IMR-90 (cell line): Measurements from ENCODE around the gene B4GALNT3. TPM values are rescaled to one million over a fixed set of nuclear protein-coding genes. Genes with fewer than 3 reads are reported as not detected.

Experiments
- ATAC-seq: fragments of 200-7000 bp; cut with Tn5 transposase; 2 replicates; pipeline ENCODE4 v1.9.1; 2020; ENCODE audit warnings: low read depth, mild to moderate bottlenecking, moderate library complexity
- BruUV-seq: library from RNA; stranded (reverse); fragments of 400-500 nt; replicated peaks from 2 replicates; lab custom pipeline; 2021; lab: Mats Ljungman, UMichigan
- CTCF ChIA-PET: fragments of 300-600 bp; formaldehyde crosslinking; extraction: SDS; loops from one replicate; lab custom pipeline; 2021; ENCODE audit warnings: antibody characterized with exemption; lab: Yijun Ruan, JAX
- POLR2A ChIA-PET: fragments of 300-600 bp; sonication (Branson Sonifier 250); formaldehyde crosslinking; loops from one replicate; lab custom pipeline; 2022; ENCODE audit warnings: antibody characterized with exemption; ENCODE audit not compliant: unreplicated experiment; lab: Charles Lee
- DNase-seq: peaks from one replicate; pipeline ENCODE4 v3.0.0; 2013
- H2AFZ ChIP-seq: replicated peaks from 2 replicates; pipeline ENCODE3; 2013; ENCODE audit warnings: low read length, mild to moderate bottlenecking; ENCODE audit not compliant: poor library complexity
- H2AK5ac ChIP-seq: 2 replicates; pipeline ENCODE4 v1.6.1; 2013; ENCODE audit warnings: low read depth, low read length, inconsistent platforms
- H2AK9ac ChIP-seq: replicated peaks from 2 replicates; pipeline ENCODE3; 2013; ENCODE audit warnings: mild to moderate bottlenecking, low read depth, low read length, moderate library complexity; ENCODE audit not compliant: poor library complexity
- H2BK120ac ChIP-seq: 2 replicates; pipeline ENCODE4 v1.6.1; 2013; ENCODE audit warnings: low read depth, low read length, inconsistent platforms
- H2BK15ac ChIP-seq: 3 replicates; pipeline ENCODE4 v1.6.1; 2013; ENCODE audit warnings: low read depth, low read length, inconsistent platforms
- H2BK20ac ChIP-seq: 2 replicates; pipeline ENCODE4 v1.6.1; 2013; ENCODE audit warnings: low read depth, mild to moderate bottlenecking, inconsistent platforms, low read length, moderate library complexity
- H2BK5ac ChIP-seq: 2 replicates; pipeline ENCODE4 v1.6.1; 2013; ENCODE audit warnings: mild to moderate bottlenecking, low read depth, low read length, inconsistent platforms; ENCODE audit not compliant: poor library complexity, severe bottlenecking
- H3K14ac ChIP-seq: replicated peaks from 2 replicates; pipeline ENCODE4 v1.6.1; 2013; ENCODE audit warnings: low read depth, low read length, inconsistent platforms
- H3K18ac ChIP-seq: 2 replicates; pipeline ENCODE4 v1.6.1; 2013; ENCODE audit warnings: low read depth, low read length, control low read depth
- H3K23ac ChIP-seq: 2 replicates; pipeline ENCODE4 v1.6.1; 2013; ENCODE audit warnings: low read depth, low read length, inconsistent platforms
- H3K27ac ChIP-seq: 2 replicates; pipeline ENCODE4 v1.5.1; 2013; ENCODE audit warnings: mild to moderate bottlenecking, control low read depth, low read length; ENCODE audit not compliant: insufficient read depth
- H3K27me3 ChIP-seq: 2 replicates; pipeline ENCODE4 v1.6.1; 2013; ENCODE audit warnings: low read length; ENCODE audit not compliant: control insufficient read depth, insufficient read depth
- H3K36me3 ChIP-seq: 2 replicates; pipeline ENCODE4 v1.6.1; 2013; ENCODE audit warnings: low read length, mixed read lengths; ENCODE audit not compliant: control insufficient read depth, insufficient read depth
- H3K4ac ChIP-seq: 2 replicates; pipeline ENCODE4 v1.6.1; 2013; ENCODE audit warnings: low read depth, low read length, inconsistent platforms
- H3K4me1 ChIP-seq: 2 replicates; pipeline ENCODE4 v1.6.1; 2013; ENCODE audit warnings: low read length, mixed read lengths; ENCODE audit not compliant: control insufficient read depth, insufficient read depth
- H3K4me2 ChIP-seq: 2 replicates; pipeline ENCODE4 v1.6.1; 2013; ENCODE audit warnings: low read depth, mild to moderate bottlenecking, control low read depth, low read length, moderate library complexity
- H3K4me3 ChIP-seq: 2 replicates; pipeline ENCODE4 v1.5.1; 2013; ENCODE audit warnings: low read depth, mild to moderate bottlenecking, control low read depth, low read length, moderate library complexity; ENCODE audit not compliant: insufficient read depth
- H3K56ac ChIP-seq: 2 replicates; pipeline ENCODE4 v1.6.1; 2013; ENCODE audit warnings: low read length, inconsistent platforms; ENCODE audit not compliant: insufficient read depth; ENCODE audit errors: extremely low read depth
- H3K79me1 ChIP-seq, 2 experiments: 2 replicates each; pipeline ENCODE4 v1.6.1; 2013; ENCODE audit warnings: low read length in 2 of 2, inconsistent platforms in 1 of 2, low read depth in 1 of 2
- H3K9ac ChIP-seq: 2 replicates; pipeline ENCODE4 v1.6.1; 2013; ENCODE audit warnings: low read depth, low read length, control low read depth
- H3K9me1 ChIP-seq: 2 replicates; pipeline ENCODE4 v1.6.1; 2013; ENCODE audit warnings: low read length, inconsistent platforms; ENCODE audit not compliant: insufficient read depth
- H3K9me3 ChIP-seq: 2 replicates; pipeline ENCODE4 v1.6.1; 2013; ENCODE audit warnings: low read length; ENCODE audit not compliant: control insufficient read depth, insufficient read depth
- H4K20me1 ChIP-seq: 2 replicates; pipeline ENCODE4 v1.6.1; 2013; ENCODE audit warnings: low read length, inconsistent platforms; ENCODE audit not compliant: insufficient read depth
- H4K5ac ChIP-seq: 2 replicates; pipeline ENCODE4 v1.6.1; 2013; ENCODE audit warnings: mild to moderate bottlenecking, low read depth, low read length, control low read depth
- H4K8ac ChIP-seq, 2 experiments: 2 replicates each; pipeline ENCODE4 v1.6.1; 2013; ENCODE audit warnings: low read depth in 2 of 2, low read length in 2 of 2, control low read depth in 1 of 2, inconsistent platforms in 1 of 2
- H4K91ac ChIP-seq: 2 replicates; pipeline ENCODE4 v1.6.1; 2013; ENCODE audit warnings: low read depth, low read length, inconsistent platforms; ENCODE audit not compliant: insufficient read depth
- BHLHE40 ChIP-seq: fragments of 150-350 bp; IDR thresholded peaks from 2 replicates; pipeline ENCODE4 v1.6.1; 2016; ENCODE audit warnings: mild to moderate bottlenecking, low read depth, low read length
- CEBPB ChIP-seq: IDR thresholded peaks from 2 replicates; pipeline ENCODE4 v1.6.1; 2012; ENCODE audit warnings: low read depth, low read length, improper control_type of control experiment
- CHD1 ChIP-seq: IDR thresholded peaks from 2 replicates; pipeline ENCODE4 v1.6.1; 2012; ENCODE audit warnings: low read depth, low read length, improper control_type of control experiment
- MAFK ChIP-seq: IDR thresholded peaks from 2 replicates; pipeline ENCODE4 v1.6.1; 2012; ENCODE audit warnings: low read depth, low read length, improper control_type of control experiment
- RFX5 ChIP-seq: IDR thresholded peaks from 2 replicates; pipeline ENCODE4 v1.8.0; 2012; ENCODE audit warnings: low read depth, mild to moderate bottlenecking, low read length, moderate library complexity
- WGBS, 2 experiments: methylation state at CpG; one replicate each; pipeline versions ENCODE4 v1.1.5 to v1.1.7; 2013; ENCODE audit warnings: missing lambda C conversion rate in 2 of 2; ENCODE audit not compliant: insufficient read length in 1 of 2; ENCODE audit errors: extremely low coverage in 2 of 2; 5-methylcytosine and 5-hydroxymethylcytosine counted together
- dilution Hi-C: fragments of 300-500 bp; cut with HindIII; formaldehyde crosslinking; loops from one replicate; pipeline ENCODE4 v1.14.3; 2018; ENCODE audit warnings: low sequenced_read_pairs; ENCODE audit not compliant: unreplicated experiment
- in situ Hi-C: fragments of 300-500 bp; cut with MboI; formaldehyde crosslinking; loops from 3 replicates; pipeline ENCODE4 v1.14.3; 2019; ENCODE audit warnings: low sequenced_read_pairs, inconsistent platforms, mixed read lengths
- intact Hi-C: fragments of 100-400 bp; cut with micrococcal nuclease; formaldehyde crosslinking; loops from 2 replicates; pipeline ENCODE4 v1.10.0; 2022
- polyA plus RNA-seq, 3 experiments: library from polyadenylated mRNA; depleted of rRNA; stranded (reverse); fragments of >200 nt; gene quantifications; 2 replicates each; pipeline ENCODE4 v1.2.3, GENCODE V29; 2012; ENCODE audit warnings: low replicate concordance in 1 of 3
- total RNA-seq: library from RNA; depleted of rRNA; stranded (reverse); fragments of >200 nt; gene quantifications from 2 replicates; pipeline ENCODE4 v1.2.3, GENCODE V29; 2012

Gene B4GALNT3
- total and polyA plus RNA-seq, 2 of the 4 experiments (the other 2 are of a cell fraction): not detected

- H3K4ac ChIP-seq: peak overlapping the region; percentile 97
- peak overlapping the region; percentile 66 for H2BK20ac ChIP-seq
- ChIA-PET POLR2A (interaction anchor here (1.2 kb wide), 1 partner anchor 180 kb away, joined by 4 read pairs; no protein-coding TSS in a partner anchor), CTCF (interaction anchor here (0.6 to 2.7 kb wide), 7 partner anchors 26 to 522 kb away, joined by 3 to 19 read pairs (median 4); partner anchors contain the start of genes RAD52 and WNK1)
- 0 out of 2 replicates have a peak, but pooled peaks cover 2% of the 10 kb centered on the region for H3K9me3 ChIP-seq
- H3K56ac ChIP-seq: no peak overlapping the region
- peak overlapping the region; percentile 80 for H4K91ac ChIP-seq
- H3K27ac ChIP-seq: peak overlapping the region; percentile 85
- WGBS, 2 experiments: 44% methylated on average over 9 of the region's 22 CpGs; no CpG with 5 or more reads in 1 of the 2 experiments
- H2BK15ac ChIP-seq: peak overlapping the region; percentile 10; the same call in 1 of the 3 replicates
- peak overlapping the region; percentile 60 for H3K9ac ChIP-seq
- H3K18ac ChIP-seq: peak overlapping the region; percentile 30
- no peaks in the 10 kb centered on the region for H3K36me3 ChIP-seq
- DNase-seq (peak; percentile 80), ATAC-seq (peak; percentile 27)
- no TSS peak for BruUV-seq
- H3K27me3 ChIP-seq: 0 out of 2 replicates have a peak, but pooled peaks cover 7% of the 10 kb centered on the region
- H2AK5ac ChIP-seq: peak overlapping the region; percentile 92
- H3K4me1 ChIP-seq: peaks cover 15% of the 10 kb centered on the region
- H3K4me3 ChIP-seq: peak overlapping the region; percentile 65
- H2BK5ac ChIP-seq: peak overlapping the region; percentile 84
- peaks cover 16% of the 10 kb centered on the region for H3K9me1 ChIP-seq
- H3K23ac ChIP-seq: peak overlapping the region; percentile 91
- H2BK120ac ChIP-seq: peak overlapping the region; percentile 79
- H3K14ac ChIP-seq: peak overlapping the region; percentile 64
- peak overlapping the region; percentile 19 for H4K5ac ChIP-seq
- H4K8ac ChIP-seq: peak overlapping the region; percentile 59 to 92
- H3K79me1 ChIP-seq: peaks cover 0 to 17% of the 10 kb centered on the region in 2 experiments; a peak in 2 of 4 replicates
- H2AFZ ChIP-seq: peak overlapping the region; percentile 98
- dilution Hi-C loops (no loop called here), intact Hi-C loops (loop anchor here (1.0 to 10.0 kb wide), 6 partner anchors 180 to 521 kb away; partner anchors contain the start of gene RAD52), in situ Hi-C loops (loop anchor here (5.0 to 10.0 kb wide), 3 partner anchors 241 to 1014 kb away; no protein-coding TSS in a partner anchor)
- no peaks in the 10 kb centered on the region for H4K20me1 ChIP-seq
- H2AK9ac ChIP-seq: peak overlapping the region; percentile 70
- TF ChIP-seq MAFK (no peak), RFX5 (no peak), CHD1 (no peak), CEBPB (peak; percentile 91), BHLHE40 (no peak)
- peak overlapping the region; percentile 80 for H3K4me2 ChIP-seq
These were observed 111.4 kb downstream of the B4GALNT3 start for GRCh38 chr12:570921-571794.
